Stimulated activated CD4-positive, alpha-beta T cell treated with anti-CD3 and anti-CD28 coated beads, Interleukin-12 subunit alpha, Interleukin-12 subunit beta, amount 100 ng/mL, for 48 hours (primary cell): ENCODE data around the gene CLCA1.
A peak's percentile ranks its signal among the peaks of the same experiment; 100 is the strongest.

Source experiments
- DNase-seq, 3 donors: peaks; one replicate each; pipeline ENCODE4 v3.0.0-alpha.2; 2020; ENCODE audit warnings: low read depth in 2 of 3, low spot score in 1 of 3

Gene CLCA1

GRCh38 chr1:86502125-86502646 lies 33.5 kb downstream of the CLCA1 start:
- peak in 2 of 3 donors; percentile 5 to 15 for DNase-seq

GRCh38 chr1:86502721-86503405 lies 34.1 kb downstream of the CLCA1 start:
- no peak for DNase-seq

GRCh38 chr1:86503406-86504136 lies 34.8 kb downstream of the CLCA1 start:
- DNase-seq: no peak

GRCh38 chr1:86504137-86504479 lies 35.4 kb downstream of the CLCA1 start:
- DNase-seq: no peak

GRCh38 chr1:86504895-86505563 lies 36.3 kb downstream of the CLCA1 start:
- no peak for DNase-seq

GRCh38 chr1:86505564-86505902 lies 36.8 kb downstream of the CLCA1 start:
- DNase-seq: no peak

GRCh38 chr1:86507935-86508582 lies 39.3 kb downstream of the CLCA1 start:
- DNase-seq: no peak

- DNase-seq: no peak
These were observed 39.8 kb downstream of the CLCA1 start for GRCh38 chr1:86508583-86508969.

- no peak for DNase-seq
These were observed 46.9 kb downstream of the CLCA1 start for GRCh38 chr1:86515597-86515996.

- no peak for DNase-seq
These were observed 47.6 kb downstream of the CLCA1 start for GRCh38 chr1:86516335-86516734.

- DNase-seq: no peak
These were observed 48.6 kb downstream of the CLCA1 start for GRCh38 chr1:86517336-86517735.

GRCh38 chr1:86520789-86521521 lies 52.2 kb downstream of the CLCA1 start:
- no peak for DNase-seq

GRCh38 chr1:86521522-86521891 lies 52.8 kb downstream of the CLCA1 start:
- no peak for DNase-seq

GRCh38 chr1:86522240-86522639 lies 53.5 kb downstream of the CLCA1 start:
- no peak for DNase-seq

- DNase-seq: no peak
These were observed 55.1 kb downstream of the CLCA1 start for GRCh38 chr1:86523670-86524354.

- no peak for DNase-seq
These were observed 58.6 kb downstream of the CLCA1 start for GRCh38 chr1:86527306-86527705.

GRCh38 chr1:86530211-86530845 lies 61.6 kb downstream of the CLCA1 start:
- DNase-seq: no peak

- no peak for DNase-seq
These were observed 69.4 kb downstream of the CLCA1 start for GRCh38 chr1:86537928-86538695.

- no peak for DNase-seq
These were observed 70.0 kb downstream of the CLCA1 start for GRCh38 chr1:86538775-86539174.
